Psoas muscle (tissue), 8 donors: Measurements from ENCODE around the gene CCNF. TPM values are rescaled to one million over a fixed set of nuclear protein-coding genes. Genes with fewer than 3 reads are reported as not detected.

Source experiments
- ATAC-seq, 4 donors: fragments of 200-7000 bp; cut with Tn5 transposase; one replicate each; pipeline ENCODE4 v1.9.1; 2020; ENCODE audit warnings: moderate library complexity in 3 of 4, mild to moderate bottlenecking in 2 of 4
- DNase-seq, 2 donors: peaks; one replicate each; pipeline ENCODE4 v3.0.0-alpha.2; 2020
- H3K27ac ChIP-seq: fragments of 200-600 bp; one replicate; pipeline ENCODE4 v1.8.0; 2022
- H3K27me3 ChIP-seq, 3 donors: fragments of 200-600 bp in 1 of 3; one replicate each; pipeline versions ENCODE4 v1.6.1 to v1.8.0; 2013 to 2022; ENCODE audit warnings: low read length in 2 of 3, mild to moderate bottlenecking in 2 of 3, moderate library complexity in 1 of 3; ENCODE audit not compliant: insufficient read depth in 3 of 3
- H3K36me3 ChIP-seq, 2 donors: fragments of 200-600 bp in 1 of 2; one replicate each; pipeline versions ENCODE4 v1.6.1 to v1.8.0; 2013 to 2022; ENCODE audit warnings: low read depth in 1 of 2, mild to moderate bottlenecking in 1 of 2, moderate library complexity in 1 of 2; ENCODE audit not compliant: insufficient read depth in 1 of 2
- H3K4me1 ChIP-seq: fragments of 200-600 bp; one replicate; pipeline ENCODE4 v1.8.0; 2022
- H3K4me3 ChIP-seq: fragments of 200-600 bp; one replicate; pipeline ENCODE4 v1.8.0; 2022; ENCODE audit warnings: mild to moderate bottlenecking
- H3K9me3 ChIP-seq: fragments of 200-600 bp; one replicate; pipeline ENCODE4 v1.8.0; 2022
- CTCF ChIP-seq: fragments of 200-600 bp; IDR thresholded peaks from one replicate; pipeline ENCODE4 v1.8.0; 2022; ENCODE audit warnings: antibody characterized with exemption
- WGBS, 3 donors: extraction: QIAGEN DNeasy Blood & Tissue Kit; methylation state at CpG; one replicate each; pipeline versions ENCODE4 v1.1.6 to v1.1.7; 2013; 5-methylcytosine and 5-hydroxymethylcytosine counted together
- intact Hi-C, 2 donors: fragments of 100-400 bp; cut with DNase I; formaldehyde crosslinking; loops; one replicate each; pipeline versions ENCODE4 v1.11.0 to v1.14.2; 2022
- polyA plus RNA-seq, 3 donors: library from polyadenylated mRNA; stranded (reverse); fragments of 200-250 nt; gene quantifications; one replicate each; pipeline ENCODE4 v1.2.3, GENCODE V29; 2013
- total RNA-seq, 4 donors: library from RNA; stranded (reverse); fragmentation: NEBNext Ultra II Directional in 2 of 4; extraction: Animal tissue kit (Norgen Biotek cat#: 25700) in 2 of 4; gene quantifications; one replicate each; pipeline versions ENCODE4 v1.2.1 to v1.2.4, GENCODE V29; 2021 to 2023
- donor health status: healthy with polysubstance abuse.
- donor health status: DM: no; HTN: no; CAD: no; lungs with moderate emphysema.
- donor health status: Bipolar disorder and iron deficiency.
- donor health status: healthy.
- donor health status: DM: yes; HTN: yes; CAD: no.
- donor health status: DM: no; HTN: no; CAD: no.
- donor health status: DM: no; HTN: no; CAD: no.
- donor health status: DM: yes; HTN: yes; CAD: no.

CCNF gene
- total and polyA plus RNA-seq, 7 donors: 1.1 to 2.3 (median 1.7) TPM

DNA sequence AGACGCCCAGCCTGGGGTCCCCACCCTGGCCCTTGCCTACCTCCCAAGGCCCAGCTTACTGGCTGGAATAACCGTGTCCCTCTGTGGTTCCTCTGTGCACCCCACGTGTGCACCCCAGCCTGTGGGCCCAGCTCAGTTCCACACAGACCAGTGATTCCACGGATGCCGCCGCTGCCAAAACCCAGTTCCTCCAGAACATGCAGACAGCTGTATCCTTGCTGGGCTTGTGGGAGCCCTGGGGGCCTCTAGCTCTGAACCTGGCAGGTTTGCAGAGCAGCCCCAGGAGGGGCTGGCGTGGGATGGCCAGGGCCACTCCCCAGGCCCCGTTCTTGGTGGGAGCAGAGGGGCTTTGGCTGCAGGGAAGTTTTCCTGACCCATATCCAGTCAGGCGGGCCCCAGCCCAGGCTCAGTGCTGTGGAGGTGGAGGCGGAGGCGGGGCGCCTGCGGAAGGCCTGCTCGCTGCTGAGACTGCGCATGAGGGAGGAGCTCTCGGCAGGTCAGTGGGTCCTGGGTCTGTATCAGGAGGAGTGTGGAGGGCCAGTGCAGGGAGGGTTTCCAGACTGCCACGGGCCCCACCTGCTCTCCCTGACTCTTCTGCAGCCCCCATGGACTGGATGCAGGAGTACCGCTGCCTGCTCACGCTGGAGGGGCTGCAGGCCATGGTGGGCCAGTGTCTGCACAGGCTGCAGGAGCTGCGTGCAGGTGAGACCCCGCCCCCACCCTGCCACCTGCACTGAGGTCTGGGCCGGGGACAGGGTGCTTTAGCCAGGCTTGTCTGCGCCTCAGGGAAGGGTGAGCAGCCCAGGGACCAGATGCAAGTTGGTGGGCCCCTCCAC is 33.0 kb downstream of the CCNF start:
- no peaks in the 10 kb centered on the region for H3K36me3 ChIP-seq
- no peak overlapping the region for H3K4me3 ChIP-seq
- intact Hi-C loops: no loop called here
- WGBS, 3 donors: 88 to 95% (median 89%) methylated on average over 22 to 23 of the region's 23 CpGs
- no peaks in the 10 kb centered on the region for H3K27me3 ChIP-seq
- no peak for TF ChIP-seq CTCF
- H3K4me1 ChIP-seq: peaks cover 8% of the 10 kb centered on the region
- no peak for ATAC-seq
- no peak overlapping the region for H3K27ac ChIP-seq
- DNase-seq: no peak
- no peaks in the 10 kb centered on the region for H3K9me3 ChIP-seq

DNA sequence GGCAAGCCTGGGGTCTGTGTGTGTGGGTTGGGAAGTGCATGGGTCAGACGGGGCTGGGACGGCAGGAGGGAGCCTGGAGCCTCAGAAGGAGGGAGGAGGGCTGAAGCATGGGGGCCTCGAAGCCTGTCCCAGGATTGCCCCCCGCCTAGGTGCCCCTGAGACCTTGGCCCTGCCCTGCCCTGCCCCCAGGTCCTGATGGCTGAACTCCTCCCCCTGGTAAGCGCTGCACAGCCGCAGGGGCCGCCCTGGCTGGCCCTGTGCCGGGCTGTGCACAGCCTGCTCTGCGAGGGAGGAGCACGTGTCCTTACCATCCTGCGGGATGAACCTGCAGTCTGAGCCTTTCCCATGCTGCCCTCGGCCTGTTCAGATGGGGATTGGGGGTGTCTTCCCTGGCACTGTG is 35.1 kb downstream of the CCNF start:
- H3K4me3 ChIP-seq: no peak overlapping the region
- DNase-seq: no peak
- H3K4me1 ChIP-seq: peaks cover 20% of the 10 kb centered on the region
- TF ChIP-seq CTCF: no peak
- peaks cover 0 to 7% (median 3%) of the 10 kb centered on the region in 3 donors for H3K27me3 ChIP-seq
- no peak overlapping the region for H3K27ac ChIP-seq
- no peak for ATAC-seq
- no peaks in the 10 kb centered on the region for H3K36me3 ChIP-seq
- intact Hi-C loops: no loop called here
- no peaks in the 10 kb centered on the region for H3K9me3 ChIP-seq
- WGBS, 3 donors: 70 to 79% (median 77%) methylated on average over 11 to 12 of the region's 12 CpGs

DNA sequence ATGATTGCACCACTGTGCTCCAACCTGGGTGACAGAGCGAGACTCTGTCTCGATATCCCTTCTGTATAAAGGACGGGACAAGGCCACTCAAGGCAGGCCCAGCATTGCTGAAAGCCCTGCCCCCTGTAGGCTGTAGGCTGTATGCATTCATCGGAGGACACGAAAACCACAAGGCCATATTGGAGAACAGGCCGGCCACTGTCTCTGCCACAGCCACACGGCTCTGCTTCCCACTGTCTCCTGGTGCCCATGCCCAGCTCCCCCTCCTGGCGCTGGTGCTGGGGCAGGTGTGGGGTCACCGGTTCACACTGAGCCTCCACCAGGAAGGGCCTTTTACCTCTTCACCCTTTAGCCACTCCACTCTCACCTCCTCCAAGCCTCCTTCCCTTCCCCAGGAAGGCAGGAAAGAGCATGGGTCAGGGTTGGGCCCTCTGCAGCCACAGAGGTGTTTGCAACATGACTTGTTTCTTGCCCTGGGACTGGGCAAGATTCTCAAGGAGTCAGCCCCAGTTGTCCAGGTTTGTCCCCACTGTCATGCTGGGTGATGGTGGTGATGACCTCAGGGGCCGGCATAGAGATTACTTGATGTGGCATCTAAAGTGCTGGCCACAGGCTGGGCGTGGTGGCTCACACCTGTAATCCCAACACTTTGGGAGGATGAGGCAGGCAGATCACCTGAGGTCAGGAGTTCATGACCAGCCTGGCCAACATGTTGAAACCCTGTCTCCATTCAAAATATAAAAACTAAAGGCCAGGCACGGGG is 36.6 kb downstream of the CCNF start:
- Histone ChIP-seq H3K36me3 (no peaks in the 10 kb centered on the region), H3K27me3 (peaks cover 0 to 22% (median 3%) of the 10 kb centered on the region in 3 donors), H3K4me1 (peaks cover 20% of the 10 kb centered on the region), H3K4me3 (no peak overlapping the region), H3K9me3 (no peaks in the 10 kb centered on the region), H3K27ac (no peak overlapping the region)
- no peak for ATAC-seq
- intact Hi-C loops: no loop called here
- WGBS, 3 donors: 79 to 84% (median 81%) methylated on average over 12 of the region's 12 CpGs
- DNase-seq: no peak
- TF ChIP-seq CTCF: no peak

DNA sequence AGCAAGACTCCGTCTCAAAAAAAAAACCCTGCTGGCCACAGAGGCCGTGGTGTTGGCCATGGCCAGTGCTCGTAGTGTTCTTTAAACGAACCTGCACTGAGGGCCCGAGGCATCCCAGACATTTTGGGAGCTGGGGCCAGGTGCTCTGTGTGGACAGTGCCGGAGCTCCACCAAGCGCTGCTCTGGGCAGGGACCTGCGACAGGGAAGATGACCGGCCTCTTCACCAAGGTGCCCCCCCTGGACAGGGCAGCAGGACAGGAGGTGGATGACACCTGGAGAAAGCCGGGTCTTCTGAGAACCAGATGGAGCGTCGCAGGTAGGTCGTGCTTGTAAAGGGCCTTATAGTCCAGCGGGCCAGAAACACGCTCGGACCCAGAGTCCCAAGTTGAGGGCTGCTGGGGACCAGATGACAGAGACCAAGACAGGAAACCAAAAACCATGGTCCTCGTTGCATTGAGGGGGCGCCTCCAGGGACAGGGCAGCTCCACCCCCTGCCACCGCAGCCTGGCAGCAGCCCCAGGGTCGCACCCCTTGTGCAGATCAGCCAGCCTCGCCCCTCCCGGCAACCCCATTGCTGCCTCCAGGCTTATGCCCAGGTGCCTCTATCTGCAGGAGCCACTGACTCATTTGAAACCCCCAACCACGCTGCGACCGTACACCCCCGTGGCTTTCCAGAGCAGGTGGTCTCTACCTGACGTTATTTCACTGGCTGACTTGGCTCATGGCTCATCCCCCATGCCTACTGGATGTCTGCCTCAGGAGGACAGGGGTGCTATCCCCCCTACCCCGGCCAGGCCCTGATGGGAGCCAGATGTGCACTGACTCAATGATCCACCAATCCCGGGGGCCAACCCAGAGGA is 37.6 kb downstream of the CCNF start:
- peaks cover 0 to 33% (median 3%) of the 10 kb centered on the region in 3 donors for H3K27me3 ChIP-seq
- DNase-seq: no peak
- no peak for ATAC-seq
- H3K9me3 ChIP-seq: no peaks in the 10 kb centered on the region
- intact Hi-C loops: no loop called here
- H3K36me3 ChIP-seq: no peaks in the 10 kb centered on the region
- TF ChIP-seq CTCF: no peak
- 72 to 73% (median 73%) methylated on average over 29 of the region's 29 CpGs for WGBS, 3 donors
- H3K27ac ChIP-seq: no peak overlapping the region
- peaks cover 26% of the 10 kb centered on the region for H3K4me1 ChIP-seq
- peak overlapping the region; percentile 75 for H3K4me3 ChIP-seq
